Ishikawa (cell line): ENCODE data around the gene TULP3.

Source experiments
- CEBPB ChIP-seq: IDR thresholded peaks from 2 replicates; pipeline ENCODE4 v1.6.1; 2012
- CREB1 ChIP-seq: IDR thresholded peaks from 2 replicates; pipeline ENCODE4 v1.6.1; 2012; ENCODE audit warnings: low read depth
- EGR1 ChIP-seq: IDR thresholded peaks from 2 replicates; pipeline ENCODE4 v1.6.1; 2012
- EP300 ChIP-seq: IDR thresholded peaks from 2 replicates; pipeline ENCODE4 v1.6.1; 2012; ENCODE audit warnings: borderline replicate concordance
- TAF1 ChIP-seq: IDR thresholded peaks from 2 replicates; pipeline ENCODE4 v1.6.1; 2012; ENCODE audit warnings: low read depth, mild to moderate bottlenecking
- YY1 ChIP-seq: IDR thresholded peaks from 2 replicates; pipeline ENCODE4 v1.6.1; 2012; ENCODE audit warnings: low read depth
- TF ChIP-seq, protein P1 (sequence below): IDR thresholded peaks from 2 replicates; pipeline ENCODE4 v1.6.1; 2012; ENCODE audit warnings: low read depth, mild to moderate bottlenecking

DNA sequence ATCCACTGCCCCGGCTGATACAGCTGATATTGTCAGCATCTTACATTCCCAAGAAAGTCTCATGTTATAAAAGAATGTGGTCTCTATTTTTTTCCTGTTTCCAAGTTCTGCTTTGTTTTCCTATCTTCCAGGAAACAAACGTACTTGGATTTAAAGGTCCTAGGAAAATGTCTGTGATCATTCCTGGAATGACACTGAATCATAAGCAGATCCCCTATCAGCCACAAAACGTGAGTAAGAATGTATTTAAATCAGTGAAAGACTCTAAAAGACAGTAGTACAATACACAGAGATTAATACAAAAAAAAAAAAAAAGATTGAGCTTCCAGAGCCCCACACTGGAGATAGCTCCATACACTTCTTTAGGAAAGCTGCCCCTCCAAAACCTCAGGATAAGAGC, 46.8 kb downstream of the TULP3 start:
- TF ChIP-seq EP300 (no peak), YY1 (no peak), CEBPB (no peak), CREB1 (no peak), EGR1 (no peak), TAF1 (no peak)
- TF ChIP-seq, protein P1, sequence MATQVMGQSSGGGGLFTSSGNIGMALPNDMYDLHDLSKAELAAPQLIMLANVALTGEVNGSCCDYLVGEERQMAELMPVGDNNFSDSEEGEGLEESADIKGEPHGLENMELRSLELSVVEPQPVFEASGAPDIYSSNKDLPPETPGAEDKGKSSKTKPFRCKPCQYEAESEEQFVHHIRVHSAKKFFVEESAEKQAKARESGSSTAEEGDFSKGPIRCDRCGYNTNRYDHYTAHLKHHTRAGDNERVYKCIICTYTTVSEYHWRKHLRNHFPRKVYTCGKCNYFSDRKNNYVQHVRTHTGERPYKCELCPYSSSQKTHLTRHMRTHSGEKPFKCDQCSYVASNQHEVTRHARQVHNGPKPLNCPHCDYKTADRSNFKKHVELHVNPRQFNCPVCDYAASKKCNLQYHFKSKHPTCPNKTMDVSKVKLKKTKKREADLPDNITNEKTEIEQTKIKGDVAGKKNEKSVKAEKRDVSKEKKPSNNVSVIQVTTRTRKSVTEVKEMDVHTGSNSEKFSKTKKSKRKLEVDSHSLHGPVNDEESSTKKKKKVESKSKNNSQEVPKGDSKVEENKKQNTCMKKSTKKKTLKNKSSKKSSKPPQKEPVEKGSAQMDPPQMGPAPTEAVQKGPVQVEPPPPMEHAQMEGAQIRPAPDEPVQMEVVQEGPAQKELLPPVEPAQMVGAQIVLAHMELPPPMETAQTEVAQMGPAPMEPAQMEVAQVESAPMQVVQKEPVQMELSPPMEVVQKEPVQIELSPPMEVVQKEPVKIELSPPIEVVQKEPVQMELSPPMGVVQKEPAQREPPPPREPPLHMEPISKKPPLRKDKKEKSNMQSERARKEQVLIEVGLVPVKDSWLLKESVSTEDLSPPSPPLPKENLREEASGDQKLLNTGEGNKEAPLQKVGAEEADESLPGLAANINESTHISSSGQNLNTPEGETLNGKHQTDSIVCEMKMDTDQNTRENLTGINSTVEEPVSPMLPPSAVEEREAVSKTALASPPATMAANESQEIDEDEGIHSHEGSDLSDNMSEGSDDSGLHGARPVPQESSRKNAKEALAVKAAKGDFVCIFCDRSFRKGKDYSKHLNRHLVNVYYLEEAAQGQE = no peak
